Measurements from ENCODE around the gene ADAM22.

The ADAM22 gene

DNA sequence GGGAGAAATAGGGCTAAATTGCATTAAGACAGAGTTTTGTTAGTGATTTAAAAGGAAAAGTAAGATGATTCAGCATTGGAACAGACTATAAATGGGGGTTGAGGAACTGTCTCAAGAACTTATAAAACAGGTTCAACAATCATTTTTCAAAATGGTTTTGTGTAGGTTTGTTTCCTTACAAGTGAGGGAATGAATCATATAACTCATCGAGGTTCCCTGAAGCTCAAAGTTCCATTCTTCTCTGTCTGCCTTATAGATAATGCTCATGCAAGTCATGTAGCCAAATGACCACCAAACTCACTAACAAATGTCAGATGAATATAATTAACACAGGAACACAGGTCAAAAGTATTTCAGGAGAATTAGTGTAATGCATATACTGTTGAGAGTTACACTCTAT lies 27.7 kb downstream of the ADAM22 start:
- no peak overlapping the region for H3K4me3 ChIP-seq (ENCODE audit: low read length)
- DNase-seq (ENCODE audit: low read depth), result no peak

DNA sequence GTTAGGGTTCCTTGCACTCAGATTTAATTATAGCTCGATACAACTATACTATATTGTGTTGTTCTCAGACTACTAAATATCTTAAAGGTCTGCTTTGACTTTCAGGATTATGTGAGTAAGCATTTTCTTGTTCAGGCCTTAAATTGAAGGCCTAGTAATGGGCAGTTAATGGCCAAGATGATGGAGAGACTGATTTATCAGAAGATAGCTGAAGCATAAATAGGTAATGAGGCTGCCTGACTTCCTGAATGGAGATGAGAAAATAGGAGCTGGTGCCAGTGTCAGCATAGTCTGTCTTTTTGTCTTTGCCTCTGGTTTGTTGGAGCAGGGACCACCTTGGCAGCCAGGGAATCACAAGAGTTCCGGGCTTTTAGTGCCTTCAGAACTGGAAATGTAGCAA lies 32.2 kb downstream of the ADAM22 start:
- DNase-seq (ENCODE audit: low read depth), result no peak
- H3K4me1 ChIP-seq (ENCODE audit: control insufficient read depth, insufficient read depth, low read length), result no peaks in the 10 kb centered on the region
- no peaks in the 10 kb centered on the region for H3K9me3 ChIP-seq (ENCODE audit: control insufficient read depth, low read length)
- H3K9ac ChIP-seq (ENCODE audit: low read length), result no peak overlapping the region
- no peaks in the 10 kb centered on the region for H3K36me3 ChIP-seq (ENCODE audit: control insufficient read depth, insufficient read depth, low read length, severe bottlenecking)
- H3K4me3 ChIP-seq (ENCODE audit: low read length), result no peak overlapping the region
- no peaks in the 10 kb centered on the region for H3K27me3 ChIP-seq (replicated peaks; ENCODE audit: control insufficient read depth, insufficient read depth, low read length)

More for the DNA sequence above, 27.7 kb downstream of the ADAM22 start:
- Histone ChIP-seq H3K9me3 (ENCODE audit: control insufficient read depth, low read length) (no peaks in the 10 kb centered on the region), H3K27me3 (replicated peaks; ENCODE audit: control insufficient read depth, insufficient read depth, low read length) (no peaks in the 10 kb centered on the region), H3K36me3 (ENCODE audit: control insufficient read depth, insufficient read depth, low read length, severe bottlenecking) (no peaks in the 10 kb centered on the region), H3K4me1 (ENCODE audit: control insufficient read depth, insufficient read depth, low read length) (no peaks in the 10 kb centered on the region), H3K9ac (ENCODE audit: low read length) (no peak overlapping the region)

DNA sequence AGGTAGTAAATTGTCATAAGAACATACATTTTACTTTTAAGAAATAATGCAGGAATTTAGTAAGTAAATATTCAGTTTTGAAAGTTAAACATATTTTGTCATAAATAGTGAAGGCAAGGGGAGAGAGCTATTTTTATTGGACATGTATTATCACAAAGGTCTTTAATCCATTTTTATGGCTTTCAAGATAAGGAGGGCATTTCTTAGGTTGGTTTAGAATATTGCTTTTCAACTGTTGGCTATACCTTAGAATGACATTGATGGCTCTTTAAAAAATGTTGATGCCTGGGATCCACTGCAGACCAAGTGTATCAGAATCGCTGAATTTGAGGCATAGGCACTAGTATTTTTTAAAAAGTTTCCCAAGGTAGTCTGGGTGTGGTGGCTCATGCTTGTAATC lies 34.0 kb downstream of the ADAM22 start:
- Histone ChIP-seq H3K9ac (ENCODE audit: low read length) (no peak overlapping the region), H3K27me3 (replicated peaks; ENCODE audit: control insufficient read depth, insufficient read depth, low read length) (no peaks in the 10 kb centered on the region), H3K9me3 (ENCODE audit: control insufficient read depth, low read length) (no peaks in the 10 kb centered on the region)

DNA sequence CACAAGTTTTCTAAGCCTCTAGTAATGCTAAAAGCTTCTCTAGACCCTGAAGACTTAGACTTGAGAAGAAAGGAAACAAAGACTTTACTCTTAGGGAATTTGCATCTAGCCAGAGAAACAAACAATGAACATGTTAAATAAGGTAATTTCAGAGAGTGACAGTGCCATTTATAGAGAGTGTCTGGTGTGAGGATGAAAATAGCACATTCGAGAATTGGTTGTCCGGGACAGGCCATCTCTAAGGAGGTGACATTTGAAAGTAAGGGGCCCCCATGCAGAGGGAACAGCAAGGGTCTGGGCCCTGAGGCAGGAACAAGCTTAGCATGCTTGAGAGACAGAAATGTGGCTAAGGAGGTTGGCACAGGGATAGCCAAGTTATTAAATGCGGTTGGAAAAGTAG lies 48.1 kb downstream of the ADAM22 start:
- DNase-seq (ENCODE audit: low read depth), result no peak

More for the DNA sequence above, 34.0 kb downstream of the ADAM22 start:
- DNase-seq (ENCODE audit: low read depth), result no peak
- Histone ChIP-seq H3K4me1 (ENCODE audit: control insufficient read depth, insufficient read depth, low read length) (no peaks in the 10 kb centered on the region), H3K36me3 (ENCODE audit: control insufficient read depth, insufficient read depth, low read length, severe bottlenecking) (no peaks in the 10 kb centered on the region), H3K4me3 (ENCODE audit: low read length) (no peak overlapping the region)

DNA sequence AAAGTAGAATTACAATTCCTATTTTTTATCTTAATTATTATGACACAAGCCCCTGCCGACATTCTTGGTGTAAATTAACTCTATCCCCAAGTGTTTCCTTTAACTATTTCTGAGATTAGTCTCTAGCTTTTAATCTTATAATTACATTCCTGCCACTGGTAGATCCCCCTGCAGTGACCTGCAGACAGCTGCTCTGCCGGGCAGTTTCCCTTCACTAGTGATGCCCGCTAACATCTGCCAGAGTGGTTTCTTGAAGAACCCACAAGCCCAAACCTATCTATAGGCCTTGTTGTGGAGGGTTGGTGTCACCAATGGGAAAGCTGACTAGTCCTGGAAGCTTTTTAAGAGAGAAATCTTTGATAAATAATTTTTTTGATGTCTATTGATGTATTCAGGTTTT lies 50.0 kb downstream of the ADAM22 start:
- no peak overlapping the region for H3K9ac ChIP-seq (ENCODE audit: low read length)
- no peaks in the 10 kb centered on the region for H3K4me1 ChIP-seq (ENCODE audit: control insufficient read depth, insufficient read depth, low read length)
- no peak for DNase-seq (ENCODE audit: low read depth)
- no peaks in the 10 kb centered on the region for H3K27me3 ChIP-seq (replicated peaks; ENCODE audit: control insufficient read depth, insufficient read depth, low read length)
- no peaks in the 10 kb centered on the region for H3K9me3 ChIP-seq (ENCODE audit: control insufficient read depth, low read length)
- no peaks in the 10 kb centered on the region for H3K36me3 ChIP-seq (ENCODE audit: control insufficient read depth, insufficient read depth, low read length, severe bottlenecking)
- no peak overlapping the region for H3K4me3 ChIP-seq (ENCODE audit: low read length)

More for the DNA sequence above, 48.1 kb downstream of the ADAM22 start:
- no peaks in the 10 kb centered on the region for H3K9me3 ChIP-seq (ENCODE audit: control insufficient read depth, low read length)
- H3K4me1 ChIP-seq (ENCODE audit: control insufficient read depth, insufficient read depth, low read length), result no peaks in the 10 kb centered on the region
- H3K27me3 ChIP-seq (replicated peaks; ENCODE audit: control insufficient read depth, insufficient read depth, low read length), result no peaks in the 10 kb centered on the region
- no peaks in the 10 kb centered on the region for H3K36me3 ChIP-seq (ENCODE audit: control insufficient read depth, insufficient read depth, low read length, severe bottlenecking)
- H3K4me3 ChIP-seq (ENCODE audit: low read length), result no peak overlapping the region
- no peak overlapping the region for H3K9ac ChIP-seq (ENCODE audit: low read length)

DNA sequence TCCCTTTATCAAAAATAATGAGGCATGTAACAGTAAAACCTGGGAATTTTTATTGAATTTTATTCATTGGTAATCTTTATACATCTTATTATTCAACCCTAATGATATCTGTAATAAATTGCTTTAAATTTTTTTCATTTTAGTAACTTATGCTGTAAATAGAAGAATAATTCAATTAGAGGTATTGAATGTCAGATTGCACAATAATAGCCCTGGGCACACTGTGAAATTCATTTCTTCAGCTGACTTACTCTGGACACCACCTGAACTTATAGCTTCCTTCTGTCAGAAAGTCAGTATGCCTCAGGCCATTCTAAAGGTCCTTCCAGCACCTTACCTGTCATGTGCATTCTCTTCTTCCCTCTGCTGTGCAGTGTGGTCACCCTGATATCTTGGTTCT lies 59.2 kb downstream of the ADAM22 start:
- Histone ChIP-seq H3K27me3 (replicated peaks; ENCODE audit: control insufficient read depth, insufficient read depth, low read length) (no peaks in the 10 kb centered on the region), H3K4me1 (ENCODE audit: control insufficient read depth, insufficient read depth, low read length) (no peaks in the 10 kb centered on the region), H3K36me3 (ENCODE audit: control insufficient read depth, insufficient read depth, low read length, severe bottlenecking) (no peaks in the 10 kb centered on the region)

DNA sequence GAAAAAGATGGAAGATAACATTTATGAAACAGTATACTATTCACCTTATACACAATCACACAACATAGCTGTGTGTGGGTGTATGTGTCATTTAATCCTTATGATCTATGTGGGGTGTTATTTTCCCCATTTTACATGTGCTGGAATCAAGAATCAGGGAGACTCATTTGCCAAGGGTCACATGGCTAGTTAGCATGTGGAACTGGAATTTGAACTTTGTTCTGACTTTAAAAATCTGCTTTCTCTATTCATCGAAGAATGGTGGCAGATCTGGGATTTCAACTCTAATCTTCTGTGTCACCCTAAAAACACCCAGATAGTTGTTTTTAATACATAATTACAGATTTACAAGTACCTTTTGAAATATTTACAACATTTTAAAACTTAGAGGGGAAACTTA lies 65.2 kb downstream of the ADAM22 start:
- Histone ChIP-seq H3K36me3 (ENCODE audit: control insufficient read depth, insufficient read depth, low read length, severe bottlenecking) (no peaks in the 10 kb centered on the region), H3K27me3 (replicated peaks; ENCODE audit: control insufficient read depth, insufficient read depth, low read length) (no peaks in the 10 kb centered on the region), H3K4me1 (ENCODE audit: control insufficient read depth, insufficient read depth, low read length) (peaks cover 46% of the 10 kb centered on the region), H3K9ac (ENCODE audit: low read length) (no peak overlapping the region), H3K4me3 (ENCODE audit: low read length) (no peak overlapping the region), H3K9me3 (ENCODE audit: control insufficient read depth, low read length) (no peaks in the 10 kb centered on the region)
- no peak for DNase-seq (ENCODE audit: low read depth)

More for the DNA sequence above, 59.2 kb downstream of the ADAM22 start:
- Histone ChIP-seq H3K9ac (ENCODE audit: low read length) (no peak overlapping the region), H3K4me3 (ENCODE audit: low read length) (no peak overlapping the region), H3K9me3 (ENCODE audit: control insufficient read depth, low read length) (no peaks in the 10 kb centered on the region)
- DNase-seq (ENCODE audit: low read depth), result peak; percentile 4

DNA sequence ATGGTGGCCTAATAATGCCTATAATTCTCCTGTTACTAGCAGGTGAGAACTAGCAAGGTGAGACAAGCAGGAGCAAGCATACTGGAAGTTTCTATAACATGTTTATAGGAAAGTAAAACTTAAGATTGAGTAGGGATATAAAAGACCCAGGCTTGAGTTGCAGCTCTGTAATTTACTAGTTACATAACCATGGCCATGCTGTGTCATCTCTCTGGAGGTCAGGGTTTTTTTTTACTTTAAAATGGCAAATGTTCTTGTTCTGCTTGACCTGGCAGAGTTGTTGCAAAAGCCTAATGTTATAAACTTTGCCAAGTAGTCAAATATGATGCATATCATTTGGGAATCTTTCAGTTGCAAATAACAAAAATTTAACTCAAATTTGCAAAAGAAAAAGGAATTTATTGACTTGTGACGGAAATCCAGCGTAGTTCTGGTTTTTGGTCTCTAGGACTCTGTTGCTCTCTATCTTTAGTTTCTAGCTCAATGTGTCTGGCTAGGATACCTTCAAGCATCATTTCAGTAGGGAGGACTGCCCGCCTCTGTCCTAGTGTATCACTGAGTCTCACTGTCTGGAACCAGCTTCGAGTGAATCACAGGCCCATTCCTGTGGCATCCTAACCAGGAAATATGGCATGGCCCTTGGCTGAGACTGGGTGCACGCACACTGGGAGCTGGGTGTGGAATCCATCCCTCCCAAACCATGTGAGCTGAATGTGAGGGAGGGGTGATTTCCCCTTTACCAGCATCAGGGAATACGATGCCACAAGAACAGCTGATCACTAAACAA lies 67.9 kb downstream of the ADAM22 start:
- Histone ChIP-seq H3K9ac (ENCODE audit: low read length) (peak overlapping the region; percentile 66), H3K4me1 (ENCODE audit: control insufficient read depth, insufficient read depth, low read length) (peaks cover 46% of the 10 kb centered on the region), H3K9me3 (ENCODE audit: control insufficient read depth, low read length) (no peaks in the 10 kb centered on the region), H3K4me3 (ENCODE audit: low read length) (peak overlapping the region; percentile 2), H3K36me3 (ENCODE audit: control insufficient read depth, insufficient read depth, low read length, severe bottlenecking) (no peaks in the 10 kb centered on the region), H3K27me3 (replicated peaks; ENCODE audit: control insufficient read depth, insufficient read depth, low read length) (no peaks in the 10 kb centered on the region)
- no peak for DNase-seq (ENCODE audit: low read depth)

DNA sequence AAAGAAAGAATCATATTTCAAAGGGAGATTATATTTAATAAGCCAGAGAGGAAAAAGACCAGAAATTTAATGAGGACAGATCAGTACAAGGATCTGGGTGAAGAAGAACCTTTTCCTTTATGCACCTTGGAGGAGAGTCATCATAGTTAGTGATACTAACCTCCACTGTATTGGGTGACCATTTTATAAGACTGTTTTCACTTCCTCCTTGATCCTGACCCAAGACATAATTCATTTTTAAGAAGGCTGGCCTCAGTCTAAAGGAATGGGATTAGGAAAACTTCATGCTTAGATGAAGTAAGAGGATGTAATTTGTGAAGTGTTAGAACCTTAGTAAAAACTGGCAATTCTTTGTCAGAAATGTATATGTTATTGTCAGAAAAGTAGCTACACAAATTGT lies 68.6 kb downstream of the ADAM22 start:
- no peaks in the 10 kb centered on the region for H3K9me3 ChIP-seq (ENCODE audit: control insufficient read depth, low read length)
- H3K4me3 ChIP-seq (ENCODE audit: low read length), result peak overlapping the region; percentile 24
- no peaks in the 10 kb centered on the region for H3K27me3 ChIP-seq (replicated peaks; ENCODE audit: control insufficient read depth, insufficient read depth, low read length)
- no peaks in the 10 kb centered on the region for H3K36me3 ChIP-seq (ENCODE audit: control insufficient read depth, insufficient read depth, low read length, severe bottlenecking)
- DNase-seq (ENCODE audit: low read depth), result no peak
- H3K9ac ChIP-seq (ENCODE audit: low read length), result peak overlapping the region; percentile 66
- H3K4me1 ChIP-seq (ENCODE audit: control insufficient read depth, insufficient read depth, low read length), result peaks cover 46% of the 10 kb centered on the region

DNA sequence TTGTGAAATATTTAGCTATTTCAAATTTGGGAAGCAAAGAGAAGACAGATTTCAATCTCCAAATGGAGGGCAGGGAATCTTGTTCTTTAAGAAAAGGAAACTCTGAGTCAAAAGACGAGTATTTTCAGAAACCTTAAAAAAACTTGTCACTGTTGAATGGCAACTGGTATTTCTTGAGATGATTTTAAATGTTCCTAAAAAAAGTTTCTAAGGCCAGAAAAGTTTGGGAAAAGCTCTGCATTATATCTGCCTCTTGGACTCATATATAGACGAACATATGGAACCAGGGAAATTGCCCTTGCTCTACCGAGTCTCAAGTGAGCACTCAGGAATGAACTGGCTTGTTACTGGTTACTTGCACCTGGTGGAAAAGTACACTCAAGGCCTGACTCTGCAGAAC lies 69.5 kb downstream of the ADAM22 start:
- H3K4me1 ChIP-seq (ENCODE audit: control insufficient read depth, insufficient read depth, low read length), result peaks cover 46% of the 10 kb centered on the region
- peak overlapping the region; percentile 18 for H3K4me3 ChIP-seq (ENCODE audit: low read length)
- H3K36me3 ChIP-seq (ENCODE audit: control insufficient read depth, insufficient read depth, low read length, severe bottlenecking), result no peaks in the 10 kb centered on the region
- no peaks in the 10 kb centered on the region for H3K9me3 ChIP-seq (ENCODE audit: control insufficient read depth, low read length)
- no peaks in the 10 kb centered on the region for H3K27me3 ChIP-seq (replicated peaks; ENCODE audit: control insufficient read depth, insufficient read depth, low read length)
- peak overlapping the region; percentile 66 for H3K9ac ChIP-seq (ENCODE audit: low read length)
- no peak for DNase-seq (ENCODE audit: low read depth)

DNA sequence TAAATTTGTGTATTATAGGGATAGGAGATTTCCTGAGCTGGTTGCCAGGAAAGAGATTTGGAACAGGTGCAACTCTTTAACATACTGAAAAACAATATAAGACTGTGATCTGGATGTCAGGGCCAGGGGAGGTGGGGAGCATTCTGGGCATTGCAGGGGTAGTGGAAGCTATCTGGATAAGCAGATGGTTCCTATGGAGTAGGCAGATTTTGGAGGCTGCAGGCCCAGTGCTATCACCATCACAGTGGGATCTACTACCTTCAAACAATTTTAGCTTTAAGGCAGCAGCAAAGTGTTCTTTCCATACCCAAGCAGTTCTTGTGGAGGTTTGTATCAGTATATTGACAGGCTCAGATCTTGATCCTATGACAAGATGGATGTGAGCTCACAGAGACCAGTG lies 71.1 kb downstream of the ADAM22 start:
- no peaks in the 10 kb centered on the region for H3K36me3 ChIP-seq (ENCODE audit: control insufficient read depth, insufficient read depth, low read length, severe bottlenecking)
- no peak for DNase-seq (ENCODE audit: low read depth)
- peaks cover 34% of the 10 kb centered on the region for H3K4me1 ChIP-seq (ENCODE audit: control insufficient read depth, insufficient read depth, low read length)
- no peak overlapping the region for H3K9ac ChIP-seq (ENCODE audit: low read length)
- H3K9me3 ChIP-seq (ENCODE audit: control insufficient read depth, low read length), result no peaks in the 10 kb centered on the region
- H3K4me3 ChIP-seq (ENCODE audit: low read length), result no peak overlapping the region
- no peaks in the 10 kb centered on the region for H3K27me3 ChIP-seq (replicated peaks; ENCODE audit: control insufficient read depth, insufficient read depth, low read length)

DNA sequence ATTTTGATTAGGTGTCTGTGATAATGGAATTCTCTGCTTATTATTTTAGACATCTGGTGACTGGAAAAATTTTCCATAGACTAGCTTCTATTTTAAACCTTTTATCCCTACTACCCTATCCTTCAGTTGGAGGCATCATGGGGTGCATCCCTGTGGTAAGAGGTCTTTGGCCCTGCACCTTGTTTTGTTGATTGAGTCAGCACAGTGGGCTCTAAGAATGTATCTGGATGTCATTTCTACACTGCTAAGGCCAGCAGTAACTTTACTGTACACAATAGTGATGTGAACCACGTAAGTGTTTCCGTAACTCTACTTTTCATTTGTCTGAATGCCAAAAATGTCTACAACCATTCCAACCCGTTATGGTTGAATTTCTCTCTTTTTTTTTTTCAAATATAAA lies 75.6 kb downstream of the ADAM22 start:
- no peaks in the 10 kb centered on the region for H3K9me3 ChIP-seq (ENCODE audit: control insufficient read depth, low read length)
- no peaks in the 10 kb centered on the region for H3K36me3 ChIP-seq (ENCODE audit: control insufficient read depth, insufficient read depth, low read length, severe bottlenecking)
- H3K27me3 ChIP-seq (replicated peaks; ENCODE audit: control insufficient read depth, insufficient read depth, low read length), result no peaks in the 10 kb centered on the region
- no peak overlapping the region for H3K9ac ChIP-seq (ENCODE audit: low read length)
- H3K4me3 ChIP-seq (ENCODE audit: low read length), result no peak overlapping the region
- DNase-seq (ENCODE audit: low read depth), result no peak
- H3K4me1 ChIP-seq (ENCODE audit: control insufficient read depth, insufficient read depth, low read length), result no peaks in the 10 kb centered on the region
